Dendritic cell treated with granulocyte-macrophage colony-stimulating factor and Interleukin-4, amounts not matched to agents 40 ng/mL and 50 ng/mL, for 4 days (primary cell): ENCODE results near the gene ZNF470.

Source experiments
- H3K27ac Mint-ChIP-seq: one replicate; pipeline ENCODE4 v1.8.0; 2022; ENCODE audit warnings: mild to moderate bottlenecking, mixed read lengths
- H3K27me3 Mint-ChIP-seq: one replicate; pipeline ENCODE4 v1.8.0; 2022; ENCODE audit warnings: mild to moderate bottlenecking, mixed read lengths
- H3K36me3 Mint-ChIP-seq: one replicate; pipeline ENCODE4 v1.8.0; 2022; ENCODE audit warnings: low read depth, mixed read lengths
- H3K4me1 Mint-ChIP-seq: one replicate; pipeline ENCODE4 v1.8.0; 2022; ENCODE audit warnings: low read depth, mixed read lengths
- H3K4me3 Mint-ChIP-seq: one replicate; pipeline ENCODE4 v1.8.0; 2022; ENCODE audit warnings: mild to moderate bottlenecking, moderate library complexity, mixed read lengths
- H3K9me3 Mint-ChIP-seq: one replicate; pipeline ENCODE4 v1.8.0; 2022; ENCODE audit warnings: mixed read lengths
- intact Hi-C: fragments of 100-400 bp; cut with micrococcal nuclease; formaldehyde crosslinking; loops from one replicate; pipeline ENCODE4 v1.15.0; 2022

ZNF470 gene

GRCh38 chr19:56594446-56594782 lies 27.1 kb downstream of the ZNF470 start:
- Mint-ChIP-seq H3K4me3 (peak overlapping the region; percentile 89), H3K36me3 (peaks cover 38% of the 10 kb centered on the region), H3K27ac (peak overlapping the region; percentile 82), H3K27me3 (no peaks in the 10 kb centered on the region), H3K9me3 (peaks cover 68% of the 10 kb centered on the region), H3K4me1 (peaks cover 19% of the 10 kb centered on the region)
- intact Hi-C loops, result no loop called here

GRCh38 chr19:56594783-56595547 lies 27.7 kb downstream of the ZNF470 start, which contains the start of gene ZNF71:
Gene ZNF71 (plus strand): TSS chr19:56595302. CDS start chr19:56601559, 6,257 bp downstream.
- peak within 1 kb of the TSS; percentile 82 for H3K27ac Mint-ChIP-seq
- peak within 1 kb of the TSS; percentile 89 for H3K4me3 Mint-ChIP-seq
- H3K36me3 Mint-ChIP-seq, result peaks cover 38% of the 10 kb centered on the region
- no peaks in the 10 kb centered on the region for H3K27me3 Mint-ChIP-seq
- peaks cover 62% of the 10 kb centered on the region for H3K9me3 Mint-ChIP-seq
- peaks cover 19% of the 10 kb centered on the region for H3K4me1 Mint-ChIP-seq
- intact Hi-C loops, result loop anchor here (1.0 kb wide), 1 partner anchor 28 kb away; the partner anchor contains the start of gene ZNF470

- Mint-ChIP-seq H3K4me3 (peak overlapping the region; percentile 89), H3K36me3 (peaks cover 42% of the 10 kb centered on the region), H3K27ac (peak overlapping the region; percentile 82), H3K9me3 (peaks cover 61% of the 10 kb centered on the region), H3K4me1 (peaks cover 19% of the 10 kb centered on the region), H3K27me3 (no peaks in the 10 kb centered on the region)
- intact Hi-C loops, result loop anchor here (1.0 kb wide), 1 partner anchor 28 kb away; the partner anchor contains the start of gene ZNF470
Observed at GRCh38 chr19:56595548-56595899, 28.3 kb downstream of the ZNF470 start.

- peaks cover 53% of the 10 kb centered on the region for H3K36me3 Mint-ChIP-seq
- no peak overlapping the region for H3K4me3 Mint-ChIP-seq
- intact Hi-C loops, result no loop called here
- peaks cover 19% of the 10 kb centered on the region for H3K4me1 Mint-ChIP-seq
- H3K9me3 Mint-ChIP-seq, result peaks cover 61% of the 10 kb centered on the region
- no peaks in the 10 kb centered on the region for H3K27me3 Mint-ChIP-seq
- H3K27ac Mint-ChIP-seq, result no peak overlapping the region
Observed at GRCh38 chr19:56596676-56597075, 29.4 kb downstream of the ZNF470 start.

- H3K27me3 Mint-ChIP-seq, result no peaks in the 10 kb centered on the region
- peaks cover 61% of the 10 kb centered on the region for H3K9me3 Mint-ChIP-seq
- peaks cover 19% of the 10 kb centered on the region for H3K4me1 Mint-ChIP-seq
- H3K36me3 Mint-ChIP-seq, result peaks cover 63% of the 10 kb centered on the region
- H3K27ac Mint-ChIP-seq, result no peak overlapping the region
- H3K4me3 Mint-ChIP-seq, result no peak overlapping the region
- intact Hi-C loops, result no loop called here
Observed at GRCh38 chr19:56597696-56598095, 30.4 kb downstream of the ZNF470 start.

GRCh38 chr19:56601375-56601774 lies 34.1 kb downstream of the ZNF470 start:
- intact Hi-C loops, result no loop called here
- no peak overlapping the region for H3K27ac Mint-ChIP-seq
- H3K27me3 Mint-ChIP-seq, result no peaks in the 10 kb centered on the region
- H3K4me3 Mint-ChIP-seq, result no peak overlapping the region
- peaks cover 68% of the 10 kb centered on the region for H3K36me3 Mint-ChIP-seq
- H3K9me3 Mint-ChIP-seq, result peaks cover 81% of the 10 kb centered on the region
- peaks cover under 1% of the 10 kb centered on the region for H3K4me1 Mint-ChIP-seq

GRCh38 chr19:56603829-56604228 lies 36.6 kb downstream of the ZNF470 start:
- H3K4me3 Mint-ChIP-seq, result no peak overlapping the region
- intact Hi-C loops, result no loop called here
- peaks cover 91% of the 10 kb centered on the region for H3K9me3 Mint-ChIP-seq
- no peaks in the 10 kb centered on the region for H3K4me1 Mint-ChIP-seq
- peaks cover 68% of the 10 kb centered on the region for H3K36me3 Mint-ChIP-seq
- no peaks in the 10 kb centered on the region for H3K27me3 Mint-ChIP-seq
- no peak overlapping the region for H3K27ac Mint-ChIP-seq

GRCh38 chr19:56608274-56608964 lies 41.2 kb downstream of the ZNF470 start:
- Mint-ChIP-seq H3K36me3 (peaks cover 73% of the 10 kb centered on the region), H3K4me1 (no peaks in the 10 kb centered on the region), H3K27me3 (no peaks in the 10 kb centered on the region), H3K4me3 (no peak overlapping the region), H3K9me3 (peaks cover 99% of the 10 kb centered on the region), H3K27ac (no peak overlapping the region)
- intact Hi-C loops, result no loop called here

- H3K36me3 Mint-ChIP-seq, result peaks cover 82% of the 10 kb centered on the region
- H3K9me3 Mint-ChIP-seq, result peaks cover 99% of the 10 kb centered on the region
- no peak overlapping the region for H3K27ac Mint-ChIP-seq
- intact Hi-C loops, result no loop called here
- H3K27me3 Mint-ChIP-seq, result no peaks in the 10 kb centered on the region
- H3K4me1 Mint-ChIP-seq, result no peaks in the 10 kb centered on the region
- no peak overlapping the region for H3K4me3 Mint-ChIP-seq
Observed at GRCh38 chr19:56611288-56611687, 44.0 kb downstream of the ZNF470 start.

- H3K4me3 Mint-ChIP-seq, result no peak overlapping the region
- no peak overlapping the region for H3K27ac Mint-ChIP-seq
- intact Hi-C loops, result no loop called here
- no peaks in the 10 kb centered on the region for H3K4me1 Mint-ChIP-seq
- no peaks in the 10 kb centered on the region for H3K27me3 Mint-ChIP-seq
- peaks cover 100% of the 10 kb centered on the region for H3K9me3 Mint-ChIP-seq
- H3K36me3 Mint-ChIP-seq, result peaks cover 91% of the 10 kb centered on the region
Observed at GRCh38 chr19:56612737-56613136, 45.5 kb downstream of the ZNF470 start.

- H3K27me3 Mint-ChIP-seq, result no peaks in the 10 kb centered on the region
- no peaks in the 10 kb centered on the region for H3K4me1 Mint-ChIP-seq
- H3K27ac Mint-ChIP-seq, result no peak overlapping the region
- H3K4me3 Mint-ChIP-seq, result no peak overlapping the region
- H3K9me3 Mint-ChIP-seq, result peaks cover 100% of the 10 kb centered on the region
- H3K36me3 Mint-ChIP-seq, result peaks cover 91% of the 10 kb centered on the region
- intact Hi-C loops, result no loop called here
Observed at GRCh38 chr19:56613639-56614038, 46.4 kb downstream of the ZNF470 start.

- H3K4me1 Mint-ChIP-seq, result no peaks in the 10 kb centered on the region
- intact Hi-C loops, result no loop called here
- no peak overlapping the region for H3K27ac Mint-ChIP-seq
- peaks cover 100% of the 10 kb centered on the region for H3K9me3 Mint-ChIP-seq
- H3K36me3 Mint-ChIP-seq, result peaks cover 94% of the 10 kb centered on the region
- H3K4me3 Mint-ChIP-seq, result no peak overlapping the region
- H3K27me3 Mint-ChIP-seq, result no peaks in the 10 kb centered on the region
Observed at GRCh38 chr19:56617531-56617930, 50.3 kb downstream of the ZNF470 start.

- intact Hi-C loops, result no loop called here
- Mint-ChIP-seq H3K27me3 (no peaks in the 10 kb centered on the region), H3K9me3 (peaks cover 100% of the 10 kb centered on the region), H3K36me3 (peaks cover 94% of the 10 kb centered on the region), H3K27ac (no peak overlapping the region), H3K4me1 (no peaks in the 10 kb centered on the region), H3K4me3 (no peak overlapping the region)
Observed at GRCh38 chr19:56619121-56619520, 51.9 kb downstream of the ZNF470 start.

GRCh38 chr19:56622374-56622773 lies 55.1 kb downstream of the ZNF470 start:
- H3K9me3 Mint-ChIP-seq, result peaks cover 97% of the 10 kb centered on the region
- no peak overlapping the region for H3K27ac Mint-ChIP-seq
- intact Hi-C loops, result no loop called here
- H3K4me3 Mint-ChIP-seq, result no peak overlapping the region
- peaks cover 82% of the 10 kb centered on the region for H3K36me3 Mint-ChIP-seq
- H3K4me1 Mint-ChIP-seq, result no peaks in the 10 kb centered on the region
- H3K27me3 Mint-ChIP-seq, result no peaks in the 10 kb centered on the region
